ENCODE data around the gene METTL3.
"Not testable (repeated sequence)": the region's sequence is repeated elsewhere in the genome, so short reads cannot be mapped to it uniquely, and the experiment has no call there.

The METTL3 gene

DNA sequence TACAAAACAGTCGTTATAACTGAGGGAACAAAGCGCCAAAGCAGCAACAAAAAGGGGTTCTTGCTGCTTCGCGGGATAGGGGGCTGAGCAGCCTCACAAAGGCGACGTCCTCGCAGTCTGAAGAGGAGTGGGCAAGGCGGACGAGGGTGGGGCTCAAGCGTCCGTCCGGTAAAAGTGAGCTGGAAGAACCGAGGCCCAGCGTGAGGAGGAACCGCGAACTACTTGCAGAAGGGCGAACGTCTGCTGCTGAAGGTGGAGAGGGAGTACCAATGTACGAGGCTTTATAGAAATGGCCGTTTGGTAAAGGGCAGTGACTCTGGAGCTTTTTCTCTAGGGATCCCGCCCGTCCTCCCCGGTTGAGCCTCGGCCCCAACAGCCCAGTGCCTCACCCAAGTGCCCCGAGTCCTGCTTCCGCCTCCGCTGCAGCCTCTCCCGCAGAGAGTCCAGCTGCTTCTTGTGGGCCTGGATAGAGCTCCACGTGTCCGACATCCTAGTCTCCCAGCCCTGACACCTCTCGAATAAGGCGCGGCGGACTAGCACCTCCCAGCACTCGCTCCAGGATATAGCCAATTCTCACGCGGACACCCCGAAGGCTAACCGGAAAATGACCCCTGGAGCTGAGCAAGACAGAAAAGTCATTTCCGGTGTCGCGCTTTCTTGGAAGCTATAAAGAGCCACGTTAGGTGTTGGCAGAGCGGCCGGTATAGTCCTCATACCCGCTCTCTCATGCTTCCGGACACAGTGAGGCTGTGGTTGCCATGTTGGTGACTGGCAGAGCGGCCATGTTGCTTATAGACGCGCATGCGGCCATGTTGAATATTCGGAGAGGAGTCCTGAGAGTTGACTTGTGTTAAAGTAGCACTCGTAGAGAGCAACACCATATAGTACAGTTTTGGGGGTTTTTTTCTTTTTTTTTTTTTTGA is at the start of gene METTL3:
METTL3 (minus strand) TSS at position 606 of the 923 bp plus-strand sequence; CDS start at position 489, 117 bp downstream.
- peak; percentile 72 to 93 for DNase-seq (ENCODE audit: low read depth in 1 of 2, low spot score in 1 of 2)

DNA sequence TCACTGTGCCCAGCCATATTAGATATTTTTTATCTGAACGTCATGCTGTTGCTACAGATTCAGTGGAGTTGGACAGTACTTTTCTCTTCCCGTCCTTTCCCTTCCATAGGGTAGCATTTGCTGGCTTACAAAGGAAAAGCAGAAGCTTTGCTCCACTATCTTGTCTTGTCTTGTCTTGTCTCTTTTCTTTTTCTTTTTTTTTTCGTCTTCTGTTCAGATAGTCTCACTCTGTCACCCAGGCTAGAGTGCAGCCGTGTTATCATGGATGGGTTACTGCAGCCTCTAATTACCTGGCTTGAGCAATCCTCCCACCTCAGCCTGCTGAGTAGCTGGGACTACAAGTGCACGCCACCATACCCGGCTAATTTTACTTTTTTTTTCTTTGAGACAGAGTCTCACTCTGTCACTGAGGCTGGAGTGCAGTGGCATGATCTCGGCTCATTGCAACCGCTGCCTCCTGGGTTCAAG is 47.6 kb upstream of the METTL3 start:
- no peak for DNase-seq (ENCODE audit: low read depth in 1 of 2, low spot score in 1 of 2)

DNA sequence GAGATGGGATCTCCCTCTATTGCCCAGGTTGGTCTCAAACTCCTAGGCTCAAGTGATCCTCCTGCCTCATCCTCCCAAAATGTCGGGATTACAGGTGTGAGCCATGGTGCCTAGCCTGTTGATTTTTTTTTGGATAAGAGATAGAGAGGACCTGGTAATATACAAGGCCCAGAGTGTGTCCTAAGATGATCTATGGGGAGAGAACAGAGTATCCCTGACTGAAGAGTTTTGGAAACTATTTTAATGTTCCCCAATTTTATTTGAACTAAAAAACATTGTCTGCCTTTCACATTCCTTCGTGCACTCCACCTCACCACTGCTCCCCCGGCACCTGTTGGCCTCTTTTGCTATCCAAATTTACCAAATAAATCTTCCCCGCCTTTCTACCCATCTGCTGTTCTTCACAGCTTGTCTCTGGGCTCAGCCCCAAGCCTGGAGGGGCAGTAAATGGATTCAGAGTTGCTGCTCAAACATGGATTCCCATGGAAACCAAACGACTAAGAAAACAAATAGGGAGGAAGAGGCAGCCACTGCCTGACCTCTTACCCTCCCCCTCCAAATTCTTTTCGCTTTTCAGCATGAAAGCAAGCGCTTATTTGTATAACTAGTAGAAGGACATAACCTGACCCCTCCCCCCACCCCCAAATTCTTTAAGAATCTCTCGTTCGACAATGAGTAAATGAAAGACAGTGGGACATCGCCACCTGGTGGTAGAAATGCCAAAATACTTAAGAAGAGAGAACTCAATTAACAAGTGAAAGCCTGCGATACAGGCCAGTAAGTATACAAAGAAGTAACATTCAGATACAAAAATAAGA is 46.2 kb upstream of the METTL3 start:
- DNase-seq (ENCODE audit: low read depth in 1 of 2, low spot score in 1 of 2) = peak; percentile 49 to 84

DNA sequence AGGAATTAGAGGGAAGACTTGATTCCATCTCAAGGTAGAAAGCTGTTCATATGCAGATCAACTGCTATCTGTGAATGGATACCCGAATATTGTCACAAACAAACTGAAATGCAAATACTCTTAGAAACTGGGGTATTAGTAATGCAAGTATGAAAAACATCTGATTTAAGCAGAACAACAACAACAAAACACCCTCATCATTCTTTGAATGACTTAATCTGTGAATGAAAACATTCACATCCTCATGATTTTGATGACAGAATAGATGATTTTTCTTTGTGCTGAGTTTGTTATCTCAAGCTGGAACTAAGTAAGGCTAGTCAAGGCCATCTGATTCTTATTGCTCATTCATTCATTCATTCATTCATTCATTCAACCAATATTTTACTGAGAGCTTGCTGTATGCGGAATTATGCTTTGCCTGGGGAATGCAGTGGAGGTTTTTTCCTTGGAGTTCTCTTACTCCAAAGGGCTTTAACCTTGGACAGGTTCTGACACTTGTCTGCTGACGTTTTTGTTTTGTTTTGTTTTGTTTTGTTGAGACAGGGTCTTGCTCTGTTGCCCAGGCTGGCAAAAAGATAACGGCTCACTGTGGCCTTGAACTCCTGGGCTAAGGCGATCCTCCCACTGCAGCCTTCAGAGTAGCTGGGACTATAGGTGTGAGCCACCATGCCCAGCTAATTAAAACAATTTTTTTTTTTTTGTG is 45.4 kb upstream of the METTL3 start:
- no peak for DNase-seq (ENCODE audit: low read depth in 1 of 2, low spot score in 1 of 2)

GRCh38 chr14:21553266-21553665 is 42.1 kb upstream of the METTL3 start:
- no peak for DNase-seq (ENCODE audit: low read depth in 1 of 2, low spot score in 1 of 2)

- not testable (repeated sequence) for DNase-seq (ENCODE audit: low read depth in 1 of 2, low spot score in 1 of 2)
Observed at GRCh38 chr14:21544588-21544987, 33.4 kb upstream of the METTL3 start.

DNA sequence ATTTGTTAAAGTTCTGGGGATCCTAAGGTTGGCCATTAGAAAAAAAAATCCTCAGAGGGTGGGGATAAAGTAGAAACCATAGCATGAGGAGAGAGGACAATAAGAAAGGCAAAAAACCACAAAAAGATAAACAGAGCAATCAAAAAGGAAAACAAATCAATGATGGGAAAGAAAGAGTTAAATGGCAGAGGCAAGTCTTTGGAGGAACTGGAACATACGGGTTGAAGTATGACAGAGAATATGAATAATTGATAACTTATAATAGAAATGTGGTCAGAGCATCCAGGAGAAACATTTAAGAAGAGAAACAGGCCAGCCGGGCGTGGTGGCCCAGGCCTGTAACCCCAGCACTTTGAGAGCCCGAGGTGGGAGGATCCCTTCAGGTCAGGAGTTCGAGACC is 32.8 kb upstream of the METTL3 start:
- DNase-seq (ENCODE audit: low read depth in 1 of 2, low spot score in 1 of 2) = no peak

GRCh38 chr14:21543521-21543960 is 32.4 kb upstream of the METTL3 start:
- DNase-seq (ENCODE audit: low read depth in 1 of 2, low spot score in 1 of 2) = no peak

GRCh38 chr14:21541413-21542074 is 30.4 kb upstream of the METTL3 start:
- no peak for DNase-seq (ENCODE audit: low read depth in 1 of 2, low spot score in 1 of 2)

GRCh38 chr14:21539189-21539940 is 28.2 kb upstream of the METTL3 start:
- DNase-seq (ENCODE audit: low read depth in 1 of 2, low spot score in 1 of 2) = no peak

DNA sequence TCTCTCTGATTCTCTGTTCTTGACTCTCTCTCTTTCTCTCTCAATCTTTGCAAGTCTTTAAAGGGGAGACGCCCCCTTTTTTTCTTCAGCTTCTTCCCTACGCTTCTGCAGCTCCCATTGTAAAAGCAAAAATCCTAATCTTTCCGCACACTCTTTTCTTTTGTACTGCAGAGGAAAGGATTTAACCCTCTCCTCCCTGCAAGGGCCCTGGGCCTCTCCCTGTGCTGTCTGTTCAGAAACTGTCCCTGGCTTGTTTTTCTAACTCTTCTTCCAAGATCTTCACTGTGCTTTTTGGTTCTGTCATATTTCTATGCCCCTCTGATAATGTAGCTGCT is 25.9 kb upstream of the METTL3 start:
- DNase-seq (ENCODE audit: low read depth in 1 of 2, low spot score in 1 of 2) = no peak

GRCh38 chr14:21536418-21537089 is 25.4 kb upstream of the METTL3 start:
- DNase-seq (ENCODE audit: low read depth in 1 of 2, low spot score in 1 of 2) = no peak

DNA sequence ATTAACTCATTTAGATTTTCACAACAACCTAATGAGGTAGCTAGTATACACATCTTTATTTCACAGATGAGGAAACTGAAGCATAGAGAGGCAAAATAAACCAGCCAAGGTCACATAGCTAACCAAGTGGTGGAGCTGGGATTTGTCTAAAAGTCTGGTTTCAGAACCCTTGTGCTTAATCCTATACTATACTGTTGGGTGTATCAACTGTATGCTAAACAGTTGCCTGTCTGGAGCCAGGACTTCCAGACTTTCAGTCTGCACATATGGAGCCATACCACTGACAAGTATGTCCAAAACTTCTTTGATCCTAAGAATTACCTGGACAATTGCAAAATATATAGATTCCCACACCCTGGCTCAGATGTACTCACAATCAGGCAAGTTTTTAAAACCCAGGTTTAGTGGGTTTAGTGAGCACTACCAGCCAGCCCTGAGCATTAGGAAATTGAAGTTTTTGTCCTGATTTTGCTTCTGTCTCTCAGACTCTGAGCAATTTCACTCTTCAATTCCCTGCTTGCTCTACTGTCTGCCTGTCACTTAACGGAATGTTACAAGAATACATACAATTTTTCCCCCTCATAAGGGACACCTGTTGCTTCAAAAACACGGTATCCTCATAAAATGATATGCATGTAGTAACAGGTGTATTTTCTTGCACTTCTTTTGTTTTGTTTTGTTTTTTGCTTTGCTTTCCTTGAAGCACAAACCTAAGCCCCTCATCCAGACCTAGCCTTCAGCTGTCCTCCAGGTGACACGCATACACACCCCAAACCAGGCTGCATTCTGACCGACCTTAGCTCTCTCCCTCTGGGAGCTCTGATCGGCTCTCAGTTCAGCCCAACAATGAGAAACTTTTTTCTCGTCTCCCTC is 24.6 kb upstream of the METTL3 start:
- DNase-seq (ENCODE audit: low read depth in 1 of 2, low spot score in 1 of 2) = no peak

- no peak for DNase-seq (ENCODE audit: low read depth in 1 of 2, low spot score in 1 of 2)
Observed at GRCh38 chr14:21534576-21534975, 23.4 kb upstream of the METTL3 start.

- no peak for DNase-seq (ENCODE audit: low read depth in 1 of 2, low spot score in 1 of 2)
Observed at GRCh38 chr14:21533294-21533693, 22.2 kb upstream of the METTL3 start.

DNA sequence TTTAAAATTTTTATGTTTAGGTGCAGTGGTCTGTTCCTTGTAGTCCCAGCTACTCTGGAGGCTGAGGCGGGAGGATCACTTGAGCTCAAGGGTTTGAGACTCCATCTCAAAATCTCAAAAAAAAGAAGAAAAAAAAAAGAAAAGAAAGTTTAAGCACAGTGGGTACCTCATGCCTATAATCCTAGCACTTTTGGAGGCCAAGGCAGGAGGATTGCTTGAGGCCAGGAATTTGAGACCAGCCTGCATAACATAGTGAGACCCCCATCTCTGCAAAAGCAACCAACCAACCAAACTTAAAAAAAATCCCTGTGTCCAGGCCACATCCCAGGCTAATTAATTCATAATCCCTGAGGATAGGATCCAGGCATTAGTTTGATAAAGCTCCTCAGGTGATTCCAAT is 18.4 kb upstream of the METTL3 start:
- no peak for DNase-seq (ENCODE audit: low read depth in 1 of 2, low spot score in 1 of 2)

GRCh38 chr14:21528381-21529348 is 17.5 kb upstream of the METTL3 start:
- DNase-seq (ENCODE audit: low read depth in 1 of 2, low spot score in 1 of 2) = no peak
